HG03060 (cell line): ENCODE data around the gene AHI1.

Experiments
- ATAC-seq: cut with Tn5 transposase; IDR thresholded peaks from one replicate; pipeline ENCODE4 v1.9.1; 2021; ENCODE audit warnings: low read depth, moderate number of reproducible peaks; ENCODE audit not compliant: unreplicated experiment

AHI1 gene

DNA sequence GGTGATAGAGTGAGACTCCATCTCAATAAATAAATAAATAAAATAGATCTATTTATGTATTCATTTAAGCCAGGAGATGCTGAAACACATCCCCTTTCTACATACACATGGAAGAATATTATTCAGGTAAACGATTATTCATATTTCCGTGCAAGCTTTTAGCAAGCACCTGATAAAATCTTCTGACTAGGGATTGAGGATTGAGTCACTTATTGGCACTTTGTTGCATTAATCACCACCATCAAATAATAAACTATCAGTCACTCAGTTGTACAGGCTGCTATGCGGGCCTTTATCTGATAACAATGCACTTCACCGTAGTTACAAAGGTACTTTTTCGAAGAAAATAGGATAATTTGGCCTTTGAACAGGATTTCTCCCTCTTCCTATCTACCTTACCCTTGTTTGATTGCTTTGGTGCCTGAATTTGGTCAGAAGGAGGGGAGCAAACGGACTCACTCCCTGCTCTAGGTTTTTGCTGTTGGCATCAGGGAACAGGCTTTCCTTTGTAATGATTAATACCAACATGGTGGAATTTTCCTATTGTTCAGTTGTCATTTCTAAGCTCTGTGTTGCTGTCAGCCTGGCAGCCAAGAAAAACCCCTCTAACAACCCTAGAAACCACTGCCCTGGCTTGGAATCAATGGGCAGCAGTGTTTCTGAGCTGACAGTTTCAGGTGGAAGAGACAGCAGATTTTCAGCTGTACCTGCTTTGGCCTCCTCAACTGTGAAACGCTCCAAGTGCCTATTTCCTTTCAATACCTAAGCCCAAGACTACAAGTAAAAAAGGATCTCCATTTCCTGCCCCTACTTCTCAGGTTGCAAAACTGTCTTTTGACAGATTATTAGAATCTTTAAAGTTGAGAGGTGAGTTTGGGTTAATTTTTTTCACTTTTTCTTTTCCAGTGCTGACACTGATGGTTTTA, 253.4 kb downstream of the AHI1 start:
- no peak for ATAC-seq

DNA sequence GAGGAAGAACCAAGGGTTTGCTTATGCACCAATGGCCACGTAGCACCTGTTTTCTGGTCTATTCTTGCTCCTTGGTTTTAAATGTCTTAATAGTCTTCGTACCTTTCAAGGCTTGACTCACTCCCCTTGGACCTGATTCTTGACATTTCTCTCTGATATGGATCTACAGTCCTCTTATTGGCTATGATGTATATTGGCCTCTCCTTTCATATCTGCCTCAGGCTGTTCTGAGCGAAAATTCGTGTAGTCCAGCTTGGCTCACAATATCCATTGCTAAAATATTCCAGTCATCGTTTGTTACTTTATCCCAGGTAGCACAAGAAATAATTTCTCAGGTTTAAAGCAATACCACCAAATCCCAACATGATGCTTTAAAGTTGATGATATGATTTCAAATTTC, 256.8 kb downstream of the AHI1 start:
- ATAC-seq, result no peak

DNA sequence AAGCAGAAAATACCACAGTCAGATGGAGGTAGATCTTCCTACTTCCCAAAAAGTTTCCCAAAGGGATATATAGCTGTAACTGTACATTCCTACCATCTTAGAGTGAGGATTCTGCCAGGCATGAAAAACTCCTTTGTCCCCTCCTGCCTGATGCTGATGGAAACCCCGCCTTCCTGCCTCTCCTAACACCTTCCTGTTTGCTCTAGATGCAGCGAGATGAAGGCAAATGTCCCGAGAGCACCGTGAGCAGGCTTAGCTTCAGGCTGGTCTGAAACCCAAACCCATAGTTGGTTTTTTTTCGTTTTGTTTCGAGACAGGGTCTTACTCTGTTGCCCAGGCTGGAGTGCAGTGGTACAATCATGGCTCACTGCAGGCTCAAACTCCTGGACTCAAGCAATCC, 260.8 kb downstream of the AHI1 start:
- no peak for ATAC-seq

DNA sequence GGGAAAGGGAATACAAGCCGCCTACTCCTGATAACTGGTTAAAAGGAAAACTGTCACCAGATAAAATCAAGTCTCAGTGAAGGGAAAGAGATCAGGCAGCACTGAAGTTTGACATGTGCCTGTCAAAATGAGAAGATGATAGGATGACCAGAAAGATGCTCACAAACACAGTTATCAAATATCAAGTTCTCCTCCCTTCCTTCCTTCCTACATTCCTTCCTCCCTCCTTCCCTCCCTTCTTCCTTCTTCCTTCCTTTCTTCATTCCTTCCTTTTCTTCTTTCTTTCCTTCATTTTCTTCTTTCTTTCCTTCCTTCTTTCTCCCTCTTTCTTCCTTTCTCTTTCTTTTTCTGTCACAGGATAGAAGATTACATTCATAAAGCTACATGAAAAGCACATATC, 261.2 kb downstream of the AHI1 start:
- no peak for ATAC-seq

DNA sequence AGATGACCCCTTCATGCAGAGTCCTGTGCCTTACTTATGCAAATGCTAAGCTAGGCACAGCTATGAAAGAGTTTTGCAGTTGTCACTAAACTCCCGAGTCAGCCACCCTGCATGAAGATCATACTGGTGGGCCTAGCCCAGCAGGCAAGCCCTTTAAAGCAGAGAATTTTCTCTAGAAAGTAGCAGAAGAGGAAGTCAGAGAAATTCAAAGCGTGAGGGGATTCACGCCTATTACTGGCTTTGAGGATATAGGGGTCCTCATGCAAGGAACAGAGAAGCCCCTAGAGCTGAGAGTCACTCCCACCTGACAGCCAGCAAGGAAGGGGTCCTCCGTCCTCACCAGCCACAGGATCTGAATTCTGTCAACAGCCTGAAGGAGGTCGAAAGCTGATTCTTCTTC, 261.8 kb downstream of the AHI1 start:
- ATAC-seq, result no peak

DNA sequence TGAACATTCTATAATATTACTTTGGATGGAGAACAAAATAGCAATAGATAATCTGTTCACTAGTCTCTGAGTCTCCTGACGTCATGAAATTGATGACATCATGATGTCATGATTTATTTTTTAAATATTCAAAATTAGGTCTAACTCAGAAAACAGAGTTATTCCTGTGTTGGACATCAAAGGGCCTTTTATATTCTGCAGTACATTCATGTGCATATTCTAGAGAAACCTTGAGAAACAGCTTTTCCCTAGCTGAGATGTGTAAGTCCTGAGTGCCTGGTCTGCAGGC, 263.1 kb downstream of the AHI1 start:
- no peak for ATAC-seq

DNA sequence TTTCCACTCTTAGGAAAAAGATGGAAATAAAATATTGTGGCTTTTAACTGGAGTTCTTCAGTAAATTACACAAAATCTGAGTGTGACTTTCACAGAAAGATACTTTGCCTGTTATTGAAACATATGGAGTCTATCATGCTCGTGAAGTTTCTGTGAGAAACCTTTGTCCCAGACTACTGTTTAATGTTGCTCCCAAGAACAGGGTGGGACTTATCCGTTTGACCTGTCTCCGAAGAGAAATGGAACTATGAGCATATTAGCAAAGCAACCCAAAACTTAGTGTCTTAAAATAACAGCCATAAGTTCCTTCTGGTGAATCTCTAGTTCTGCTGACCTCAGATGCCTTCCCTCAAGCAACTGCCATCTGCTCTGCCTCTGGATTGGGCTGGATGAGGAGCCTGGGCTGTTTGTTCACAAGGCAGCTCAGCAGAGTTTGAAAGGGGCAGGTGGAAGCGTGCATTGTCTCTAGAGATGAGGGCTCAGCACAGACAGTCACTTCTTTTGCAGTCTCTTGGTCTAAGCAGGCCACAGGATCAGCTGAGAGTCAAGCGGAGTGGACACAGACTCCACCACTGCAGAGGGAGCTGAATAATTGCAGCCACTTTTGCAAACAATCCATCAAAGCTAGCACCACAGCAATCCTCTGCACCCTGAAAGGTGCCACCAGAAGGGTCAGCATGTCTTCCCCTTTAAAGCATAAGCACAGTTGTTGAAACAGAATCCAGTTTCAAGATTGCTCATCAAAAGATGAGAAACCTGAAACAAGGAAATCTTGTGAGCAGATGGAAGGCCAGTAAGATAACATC, 263.7 kb downstream of the AHI1 start:
- peak; percentile 46 for ATAC-seq
